Spleen (tissue), 11 donors: ENCODE results near the gene NUP153. TPM values are rescaled to one million over a fixed set of nuclear protein-coding genes. Genes with fewer than 3 reads are reported as not detected.
"Not testable (repeated sequence)": the region's sequence is repeated elsewhere in the genome, so short reads cannot be mapped to it uniquely, and the experiment has no call there.

Experiments used
- DNase-seq: peaks from one replicate; pipeline ENCODE4 v3.0.0-alpha.2; 2020
- H3K27ac ChIP-seq, 8 donors: fragments of 200-600 bp; sonication (generic) in 7 of 8; 1 replicate in 4 of 8; 2 replicates in 4 of 8; pipeline versions ENCODE4 v1.5.0 to v1.8.0; 2016 to 2021; ENCODE audit warnings: inconsistent platforms in 4 of 8, mild to moderate bottlenecking in 4 of 8, moderate library complexity in 1 of 8
- H3K27me3 ChIP-seq, 7 donors: fragments of 200-600 bp; sonication (generic) in 6 of 7; replicated peaks in 1 of 7; 1 replicate in 4 of 7; 2 replicates in 3 of 7; pipeline versions ENCODE4 v1.5.0 to v1.8.0; 2016 to 2021; ENCODE audit warnings: inconsistent platforms in 3 of 7, mild to moderate bottlenecking in 1 of 7
- H3K36me3 ChIP-seq, 6 donors: fragments of 200-600 bp; sonication (generic) in 5 of 6; 1 replicate in 4 of 6; 2 replicates in 2 of 6; pipeline versions ENCODE4 v1.5.0 to v1.8.0; 2016 to 2021; ENCODE audit warnings: inconsistent platforms in 2 of 6
- H3K4me1 ChIP-seq, 6 donors: fragments of 200-600 bp; sonication (generic) in 5 of 6; 1 replicate in 3 of 6; 2 replicates in 3 of 6; pipeline versions ENCODE4 v1.5.0 to v1.8.0; 2016 to 2021; ENCODE audit warnings: inconsistent platforms in 3 of 6
- H3K4me3 ChIP-seq, 8 donors: fragments of 200-600 bp; sonication (generic) in 7 of 8; 1 replicate in 4 of 8; 2 replicates in 4 of 8; pipeline versions ENCODE4 v1.5.0 to v1.8.0; 2016 to 2021; ENCODE audit warnings: inconsistent platforms in 4 of 8, mild to moderate bottlenecking in 4 of 8, moderate library complexity in 2 of 8
- H3K9me3 ChIP-seq, 8 donors: fragments of 200-600 bp; sonication (generic) in 7 of 8; 1 replicate in 4 of 8; 2 replicates in 4 of 8; pipeline versions ENCODE4 v1.5.0 to v1.8.0; 2016 to 2021; ENCODE audit warnings: inconsistent platforms in 4 of 8
- CTCF ChIP-seq, 11 experiments: fragments of 200-600 bp in 7 of 11; fragments of 450-650 bp in 4 of 11; sonication (generic) in 4 of 11; IDR thresholded peaks in 8 of 11; conservative IDR thresholded peaks in 3 of 11; 1 replicate in 7 of 11; 2 replicates in 4 of 11; pipeline versions ENCODE4 v1.4.0 to v1.8.0; 2016 to 2021; ENCODE audit warnings: antibody characterized with exemption in 11 of 11, inconsistent platforms in 4 of 11, mild to moderate bottlenecking in 1 of 11
- POLR2A ChIP-seq, 3 donors: fragments of 450-650 bp; IDR thresholded peaks; one replicate each; pipeline ENCODE4 v1.5.1; 2017; ENCODE audit warnings: antibody characterized with exemption in 3 of 3, mild to moderate bottlenecking in 1 of 3
- POLR2AphosphoS5 ChIP-seq, 3 donors: sonication (generic); formaldehyde crosslinking; IDR thresholded peaks; one replicate each; pipeline ENCODE4 v1.5.1; 2017; ENCODE audit warnings: antibody characterized with exemption in 3 of 3
- WGBS, 5 donors: extraction: QIAGEN DNeasy Blood & Tissue Kit in 3 of 5; methylation state at CpG; one replicate each; pipeline versions ENCODE4 v1.1.5 to v1.1.7; 2013 to 2018; 5-methylcytosine and 5-hydroxymethylcytosine counted together
- intact Hi-C: fragments of 100-400 bp; cut with DNase I; formaldehyde crosslinking; loops from one replicate; pipeline ENCODE4 v1.15.0; 2023; ENCODE audit warnings: low total_unique reads
- polyA plus RNA-seq, 3 donors: library from polyadenylated mRNA; stranded (reverse); fragments of 200-250 nt; gene quantifications; one replicate each; pipeline ENCODE4 v1.2.1, GENCODE V29; 2013
- total RNA-seq, 7 donors: library from RNA; depleted of rRNA in 3 of 7; stranded (reverse); fragments of >200 nt in 3 of 7; fragmentation: NEBNext Ultra II Directional in 4 of 7; extraction: Animal tissue kit (Norgen Biotek cat#: 25700) in 4 of 7; gene quantifications; one replicate each; pipeline versions ENCODE4 v1.1.0 to v1.2.1, GENCODE V29; 2016 to 2021
- donor health status: healthy with polysubstance abuse.
- donor health status: DM: no; HTN: no; CAD: no; lungs with moderate emphysema.
- donor health status: DM: no; HTN: no; CAD: no.
- donor health status: Bipolar disorder and iron deficiency.
- donor health status: healthy.
- donor health status: DM: no; HTN: no; CAD: no.
- donor health status: DM: yes; HTN: yes; CAD: no.

Gene NUP153
- total and polyA plus RNA-seq, 10 donors: 8.9 to 51.5 (median 45.3) TPM

GRCh38 chr6:17744019-17744756 lies 37.5 kb upstream of the NUP153 start:
- intact Hi-C loops: no loop called here
- H3K27me3 ChIP-seq: peaks cover 0 to 13% (median 0%) of the 10 kb centered on the region in 7 donors
- TF ChIP-seq POLR2AphosphoS5 (IDR thresholded peaks at IDR 0.05): no peak
- no peak for TF ChIP-seq POLR2A (IDR thresholded peaks at IDR 0.05)
- no peak for TF ChIP-seq CTCF (IDR thresholded peaks at IDR 0.05 in 8 of 11, conservative IDR thresholded peaks at IDR 0.05 in 3 of 11)
- no peak overlapping the region for H3K27ac ChIP-seq
- H3K4me3 ChIP-seq: no peak overlapping the region
- DNase-seq: no peak
- WGBS, 5 donors: 53 to 73% (median 55%) methylated on average over 11 of the region's 11 CpGs
- H3K36me3 ChIP-seq: no peaks in the 10 kb centered on the region
- peaks cover 0 to 9% (median under 1%) of the 10 kb centered on the region in 8 donors for H3K9me3 ChIP-seq
- no peaks in the 10 kb centered on the region for H3K4me1 ChIP-seq

GRCh38 chr6:17741507-17741906 lies 34.8 kb upstream of the NUP153 start:
- Histone ChIP-seq H3K27me3 (peaks cover 0 to 13% (median 0%) of the 10 kb centered on the region in 7 donors), H3K27ac (no peak overlapping the region), H3K9me3 (peaks cover 3 to 36% (median 27%) of the 10 kb centered on the region in 8 donors), H3K4me1 (no peaks in the 10 kb centered on the region), H3K4me3 (no peak overlapping the region), H3K36me3 (no peaks in the 10 kb centered on the region)
- intact Hi-C loops: no loop called here
- 35 to 49% (median 42%) methylated on average over 7 to 8 of the region's 8 CpGs for WGBS, 5 donors
- no peak for DNase-seq
- TF ChIP-seq POLR2A (IDR thresholded peaks at IDR 0.05) (no peak), CTCF (IDR thresholded peaks at IDR 0.05 in 8 of 11, conservative IDR thresholded peaks at IDR 0.05 in 3 of 11) (no peak), POLR2AphosphoS5 (IDR thresholded peaks at IDR 0.05) (no peak)

- DNase-seq: no peak
- Histone ChIP-seq H3K27me3 (peaks cover 0 to 13% (median 0%) of the 10 kb centered on the region in 7 donors), H3K27ac (no peak overlapping the region), H3K4me3 (no peak overlapping the region), H3K36me3 (no peaks in the 10 kb centered on the region), H3K4me1 (no peaks in the 10 kb centered on the region), H3K9me3 (peaks cover 3 to 41% (median 28%) of the 10 kb centered on the region in 8 donors)
- 53 to 73% (median 64%) methylated on average over 5 of the region's 5 CpGs for WGBS, 5 donors
- intact Hi-C loops: no loop called here
- no peak for TF ChIP-seq POLR2AphosphoS5 (IDR thresholded peaks at IDR 0.05)
- no peak for TF ChIP-seq CTCF (IDR thresholded peaks at IDR 0.05 in 8 of 11, conservative IDR thresholded peaks at IDR 0.05 in 3 of 11)
Measured at GRCh38 chr6:17740559-17741220, 34.0 kb upstream of the NUP153 start.

GRCh38 chr6:17737704-17738252 lies 31.1 kb upstream of the NUP153 start:
- 90 to 97% (median 95%) methylated on average over 1 of the region's 1 CpG for WGBS, 5 donors
- Histone ChIP-seq H3K9me3 (peaks cover 3 to 41% (median 28%) of the 10 kb centered on the region in 8 donors), H3K36me3 (no peaks in the 10 kb centered on the region), H3K4me3 (no peak overlapping the region), H3K4me1 (no peaks in the 10 kb centered on the region), H3K27ac (no peak overlapping the region), H3K27me3 (peaks cover 0 to 13% (median 0%) of the 10 kb centered on the region in 7 donors)
- intact Hi-C loops: no loop called here
- no peak for DNase-seq
- TF ChIP-seq POLR2AphosphoS5 (IDR thresholded peaks at IDR 0.05) (no peak), CTCF (IDR thresholded peaks at IDR 0.05 in 8 of 11, conservative IDR thresholded peaks at IDR 0.05 in 3 of 11) (no peak), POLR2A (IDR thresholded peaks at IDR 0.05) (no peak)

DNA sequence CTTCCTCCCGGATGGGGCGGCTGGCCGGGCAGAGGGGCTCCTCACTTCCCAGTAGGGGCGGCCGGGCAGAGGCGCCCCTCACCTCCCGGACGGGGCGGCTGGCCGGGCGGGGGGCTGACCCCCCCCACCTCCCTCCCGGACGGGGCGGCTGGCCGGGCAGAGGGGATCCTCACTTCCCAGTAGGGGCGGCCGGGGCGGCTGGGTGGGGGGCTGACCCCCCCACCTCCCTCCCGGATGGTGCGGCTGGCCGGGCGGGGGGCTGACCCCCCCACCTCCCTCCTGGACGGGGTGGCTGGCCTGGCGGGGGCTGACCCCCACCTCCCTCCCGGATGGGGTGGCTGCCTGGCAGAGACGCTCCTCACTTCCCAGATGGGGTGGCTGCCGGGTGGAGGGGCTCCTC lies 28.6 kb upstream of the NUP153 start:
- H3K27ac ChIP-seq, H3K4me1 ChIP-seq, DNase-seq, H3K36me3 ChIP-seq, H3K27me3 ChIP-seq, intact Hi-C loops, H3K4me3 ChIP-seq: not testable (repeated sequence)
- peaks cover 3 to 41% (median 28%) of the 10 kb centered on the region in 8 donors for H3K9me3 ChIP-seq
- WGBS, 5 donors: 92 to 100% (median 97%) methylated on average over 1 to 22 of the region's 27 CpGs
